NCI-H1048 (cell line): ENCODE data around the gene TCF3.
"Not testable (repeated sequence)": the region's sequence is repeated elsewhere in the genome, so short reads cannot be mapped to it uniquely, and the experiment has no call there.

ENCODE experiments used
- DNase-seq: peaks from one replicate; lab custom pipeline; 2025; lab: John Stamatoyannopoulos, UW

Gene TCF3

DNA sequence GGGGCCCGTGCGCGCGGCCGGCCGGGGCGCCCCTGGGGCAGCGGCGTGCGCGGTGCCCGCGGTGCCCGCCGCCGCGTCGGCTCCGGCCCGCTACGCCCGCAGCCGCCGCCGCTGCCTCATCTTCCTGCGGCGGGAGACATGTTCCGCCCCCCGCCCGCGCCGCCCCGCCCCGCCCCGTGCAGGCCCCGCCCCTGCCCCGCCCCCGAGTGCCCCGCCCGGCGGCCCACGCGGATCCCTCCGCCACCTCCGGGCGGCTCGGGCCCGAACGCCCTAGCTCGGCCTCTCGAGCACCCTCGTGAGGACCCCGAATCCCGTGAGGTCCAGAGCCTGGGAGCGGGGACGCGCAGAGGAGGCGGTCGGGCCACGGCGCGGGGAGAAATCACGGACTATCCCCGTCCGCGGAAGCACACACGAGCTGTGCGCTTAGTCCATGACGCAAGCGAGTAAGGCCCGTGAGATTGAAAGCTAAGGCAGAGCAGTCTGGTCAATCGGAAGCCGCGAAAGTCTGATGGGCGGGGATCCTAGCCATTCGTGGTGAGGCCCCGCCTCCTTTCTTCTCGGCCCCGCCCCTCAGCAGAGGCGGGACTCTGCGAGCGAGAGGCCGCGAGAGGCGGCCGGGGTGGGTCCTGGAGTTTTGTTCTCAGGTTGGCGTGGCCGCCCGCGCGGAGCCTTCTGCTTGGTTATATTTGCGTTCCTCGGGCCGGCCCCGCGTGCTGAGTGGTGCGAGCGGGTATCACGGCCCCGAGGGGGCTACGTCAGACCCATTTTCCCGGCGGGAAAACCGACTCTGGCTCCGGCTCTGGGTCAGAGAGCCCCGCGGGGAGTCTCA is at the start of gene TCF3:
Gene TCF3, minus strand, starts transcription at position 145 of the 829 bp plus-strand sequence. CDS start 2,367 bp downstream, outside the sequence.
- DNase-seq, result peak; percentile 97

DNA sequence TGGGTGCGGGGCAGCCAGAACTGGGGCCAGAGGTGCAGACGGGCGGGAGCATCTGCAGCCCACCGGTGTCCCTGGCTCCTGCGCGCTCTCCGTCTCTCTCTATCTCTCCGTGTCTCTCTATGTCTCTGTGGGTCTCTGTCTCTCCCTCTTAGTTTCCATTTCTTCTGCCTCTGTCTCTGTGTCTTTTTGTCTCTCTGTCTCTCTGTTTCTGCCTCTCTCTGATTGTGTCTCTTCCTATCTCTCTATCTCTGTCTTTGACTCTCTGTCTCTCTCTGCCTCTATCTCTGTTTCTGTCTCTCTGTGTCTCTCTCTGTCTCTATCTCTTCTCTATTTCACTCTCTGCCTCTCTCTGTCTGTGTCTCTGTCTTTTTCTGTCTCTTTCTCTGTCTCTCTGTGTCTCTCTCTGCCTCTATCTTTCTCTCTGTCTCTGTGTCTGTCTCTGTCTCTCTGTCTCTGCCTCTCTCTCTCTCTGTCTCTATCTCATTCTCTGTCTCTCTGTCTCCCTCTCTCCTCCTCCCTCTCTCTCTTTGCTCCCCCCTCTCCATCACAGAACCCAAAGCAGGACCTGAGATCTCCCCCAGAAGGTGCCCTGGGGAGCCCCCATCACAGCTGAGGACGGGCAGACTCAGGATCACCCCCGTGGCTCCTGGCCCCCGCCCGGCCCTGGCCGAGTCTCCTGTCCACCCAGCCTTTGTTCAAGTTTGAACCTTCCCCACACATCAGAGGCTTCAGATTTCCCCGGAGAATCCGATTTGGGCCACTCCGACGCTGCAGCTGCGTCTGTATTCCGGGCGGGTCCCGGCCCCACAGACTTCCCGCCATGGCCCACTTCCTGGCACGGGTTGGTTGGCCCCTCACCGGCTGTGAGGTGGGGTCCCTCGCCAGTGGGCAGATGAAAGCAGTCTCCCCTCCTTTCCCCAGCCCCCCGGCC is 48.6 kb upstream of the TCF3 start:
- DNase-seq, result no peak

DNA sequence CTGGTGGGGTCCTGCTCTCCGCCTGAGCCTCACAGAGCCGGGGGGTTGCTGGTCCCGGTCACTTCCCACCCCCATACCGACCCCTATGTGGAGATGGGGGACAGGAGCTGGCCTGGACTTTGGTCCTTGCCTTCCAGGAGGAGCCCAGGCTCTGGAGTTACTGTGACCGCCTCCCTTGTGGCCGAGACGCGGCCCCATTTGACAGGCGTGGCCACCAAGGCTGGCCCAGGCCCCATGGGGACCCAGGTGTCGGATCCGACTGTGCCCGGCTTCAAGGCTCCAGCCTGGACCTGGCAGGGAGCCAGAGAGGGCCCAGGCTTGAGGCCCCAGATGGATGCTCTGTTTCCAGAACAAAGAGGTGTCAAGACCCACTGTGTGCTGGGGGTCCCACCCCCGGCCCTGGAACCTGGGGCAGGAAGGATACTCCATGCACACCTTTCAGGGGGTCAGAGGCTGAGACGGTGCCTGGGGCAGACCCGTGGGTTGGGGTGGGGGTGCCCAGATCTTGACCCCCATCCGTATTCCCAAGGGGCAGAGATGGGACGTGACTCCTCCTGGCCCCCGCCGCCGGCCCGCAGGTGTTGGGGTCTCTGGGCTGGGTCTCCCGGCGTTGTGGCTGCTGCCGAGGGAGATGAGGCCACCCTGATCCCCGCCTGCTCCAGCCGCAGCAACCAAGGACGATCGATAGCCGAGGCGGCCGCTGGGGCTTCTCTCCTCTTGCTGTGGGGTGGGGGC is 47.8 kb upstream of the TCF3 start:
- DNase-seq, result no peak

DNA sequence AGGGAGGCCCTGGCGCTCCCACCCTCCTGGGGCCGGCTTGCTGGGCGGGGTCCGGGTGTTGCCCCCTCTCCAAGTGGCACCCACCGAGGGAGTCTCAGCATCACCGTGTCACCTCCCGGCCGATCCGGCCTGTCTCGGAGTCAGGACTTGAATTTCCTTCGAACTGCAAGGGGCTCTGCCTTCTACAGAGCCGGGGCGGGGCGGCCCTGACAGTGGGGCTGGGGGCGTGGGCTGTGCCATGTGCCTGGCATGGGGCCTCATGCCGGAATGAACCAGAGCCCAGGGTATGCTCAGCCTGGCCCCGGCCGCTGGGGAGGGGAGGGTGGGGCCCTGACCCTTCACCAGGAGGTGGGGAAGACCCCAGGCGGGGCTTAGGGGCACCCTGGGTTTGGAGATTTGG is 47.0 kb upstream of the TCF3 start:
- no peak for DNase-seq

DNA sequence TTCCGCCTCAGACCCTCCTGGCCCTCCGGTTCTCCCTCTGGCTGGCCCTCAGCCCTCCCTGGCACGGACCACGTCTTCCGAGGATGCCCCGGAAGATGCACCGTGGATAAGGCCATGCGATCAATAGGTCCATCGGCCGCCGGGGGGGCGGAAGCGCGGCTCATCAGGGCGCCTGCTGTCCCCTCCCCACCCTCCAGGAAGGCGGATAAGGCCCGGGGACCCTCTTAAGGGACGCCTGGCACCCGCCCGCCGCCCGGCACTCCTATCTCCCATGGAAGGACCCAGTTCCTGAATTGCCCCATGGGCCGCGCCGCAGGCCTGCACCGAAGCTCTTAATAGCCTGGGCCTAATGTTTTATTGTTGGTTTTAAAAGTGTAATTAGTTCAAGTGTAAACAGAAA is 46.2 kb upstream of the TCF3 start:
- DNase-seq, result no peak

DNA sequence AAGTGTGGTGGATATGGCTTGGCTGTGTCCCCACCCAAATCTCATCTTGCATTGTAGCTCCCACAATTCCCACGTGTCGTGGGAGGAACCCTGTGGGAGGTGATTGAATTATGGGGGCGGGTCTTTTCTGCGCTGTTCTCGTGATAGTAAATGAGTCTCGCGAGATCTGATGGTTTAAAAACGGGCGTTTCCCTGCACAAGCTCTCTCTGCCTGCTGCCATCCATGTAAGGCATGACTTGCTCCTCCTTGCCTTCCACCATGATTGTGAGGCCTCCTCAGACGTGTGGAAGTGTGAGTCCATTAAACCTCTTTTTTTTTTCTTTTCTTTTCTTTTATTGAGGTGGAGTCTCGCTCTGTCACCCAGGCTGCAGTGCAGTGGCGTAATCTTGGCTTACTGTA is 43.1 kb upstream of the TCF3 start:
- not testable (repeated sequence) for DNase-seq

DNA sequence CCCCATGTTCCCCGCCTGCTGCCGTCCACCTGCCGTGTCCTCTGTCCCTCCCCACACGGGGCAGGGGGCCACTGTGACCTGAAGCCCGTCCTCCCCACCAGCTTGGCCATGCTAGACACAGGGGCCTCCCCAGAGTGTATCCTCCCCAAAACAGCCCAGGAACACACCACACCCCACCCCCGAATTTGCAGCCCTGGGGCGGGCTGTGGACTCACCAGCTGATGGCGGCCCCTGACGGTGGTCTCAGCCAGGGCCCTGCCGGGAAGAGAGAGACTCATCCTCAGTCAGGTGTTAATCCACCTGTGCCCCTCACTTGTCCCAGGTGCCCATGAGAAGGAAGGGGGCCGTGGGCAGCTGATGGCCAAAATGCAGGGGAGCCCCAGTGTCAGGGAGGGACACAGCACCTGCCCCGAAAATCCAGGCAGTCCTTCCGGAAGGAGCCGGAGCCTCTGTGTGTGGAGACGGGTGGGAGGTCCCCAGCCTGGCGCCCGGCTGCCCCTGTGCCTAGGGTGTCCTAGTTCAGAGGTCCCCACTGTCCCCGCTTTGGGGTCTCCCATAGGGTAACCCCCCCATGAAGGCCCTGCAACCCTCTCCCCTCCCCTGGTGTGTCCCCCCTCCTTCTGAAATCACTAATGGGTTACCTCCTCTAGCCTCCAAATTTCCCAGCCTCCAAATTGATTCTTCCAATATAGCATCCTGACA is 39.3 kb upstream of the TCF3 start:
- DNase-seq, result no peak

DNA sequence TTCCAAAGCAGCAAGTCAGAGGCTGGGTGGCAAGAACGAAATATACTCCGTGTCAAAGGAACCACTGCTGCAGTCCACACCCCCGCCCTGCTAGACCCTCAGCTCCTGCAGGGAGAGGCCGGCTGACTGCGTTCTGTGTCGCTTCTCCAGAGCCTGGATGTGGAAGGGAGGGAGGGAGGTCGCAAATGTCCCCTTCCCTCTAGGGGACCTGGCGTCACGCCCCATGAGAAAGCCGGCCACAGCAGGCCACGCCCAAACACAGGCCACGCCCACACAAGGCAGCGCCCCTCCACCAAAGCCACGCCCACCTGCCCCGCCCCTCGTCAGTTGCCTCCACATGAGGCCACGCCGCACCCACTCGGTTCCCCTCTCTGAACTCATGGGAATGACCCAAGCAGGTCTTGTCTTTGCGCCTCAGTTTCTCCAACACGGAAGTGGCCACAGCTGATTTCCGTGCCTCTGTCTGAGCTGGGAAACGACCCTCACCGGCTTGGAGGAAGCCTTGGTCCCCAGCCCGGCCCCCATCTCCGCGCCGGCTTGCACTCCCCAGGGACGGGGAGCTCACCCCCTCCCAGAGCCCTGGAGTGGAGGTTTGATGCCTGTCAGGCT is 38.4 kb upstream of the TCF3 start:
- DNase-seq, result no peak

DNA sequence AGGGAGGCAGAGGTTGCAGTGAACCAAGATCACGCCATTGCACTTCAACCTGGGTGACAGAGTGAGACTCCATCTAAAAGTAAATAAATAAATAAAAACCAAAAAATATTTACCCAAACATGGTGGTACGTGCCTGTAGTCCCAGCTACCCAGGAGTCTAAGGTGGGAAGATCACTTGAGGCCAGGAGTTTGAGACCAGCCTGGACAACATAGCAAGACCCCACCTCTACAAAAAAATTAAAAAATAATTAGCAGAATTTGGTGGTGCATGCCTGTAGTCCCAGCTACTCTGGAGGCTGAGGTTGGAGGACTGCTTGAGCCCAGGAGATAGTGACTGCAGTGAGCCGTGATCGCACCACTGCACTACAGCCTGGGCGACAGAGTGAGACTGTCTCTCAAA is 33.4 kb upstream of the TCF3 start:
- not testable (repeated sequence) for DNase-seq

DNA sequence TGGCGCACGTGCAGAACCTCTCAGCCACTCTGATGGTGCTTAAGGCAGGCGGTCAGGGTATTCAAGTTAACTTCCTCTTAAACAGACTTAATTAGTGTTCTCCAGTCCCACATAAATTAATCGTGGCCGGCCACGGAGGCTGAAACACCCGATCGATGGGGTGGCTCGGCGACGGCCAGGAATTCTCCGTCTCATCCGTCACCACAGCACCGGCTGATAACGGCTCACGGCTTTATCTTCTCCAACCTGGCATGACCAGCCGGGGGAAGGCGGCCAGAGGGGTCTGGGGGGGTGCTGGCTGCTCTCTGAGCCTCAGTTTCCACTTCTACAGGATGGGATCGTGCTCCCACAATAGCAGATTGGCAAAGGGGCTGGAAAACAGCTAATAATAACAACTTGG is 32.6 kb upstream of the TCF3 start:
- no peak for DNase-seq

DNA sequence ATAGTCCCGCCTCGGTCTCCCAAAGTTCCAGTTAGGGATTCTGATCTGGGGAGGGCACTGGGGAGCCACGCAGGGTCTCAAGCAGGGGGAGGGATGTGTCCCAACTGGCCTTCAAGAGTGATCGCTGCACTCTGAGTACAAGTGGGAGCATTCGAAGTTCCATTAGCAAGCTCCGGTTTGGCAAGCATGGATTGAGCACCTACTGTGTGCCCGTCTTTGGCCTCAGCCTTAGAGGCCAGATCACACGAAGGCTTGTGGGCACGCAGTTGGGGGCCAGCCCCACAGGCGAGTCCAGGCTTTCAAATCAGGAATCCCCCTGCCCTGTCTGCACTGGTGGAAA is 32.1 kb upstream of the TCF3 start:
- no peak for DNase-seq

DNA sequence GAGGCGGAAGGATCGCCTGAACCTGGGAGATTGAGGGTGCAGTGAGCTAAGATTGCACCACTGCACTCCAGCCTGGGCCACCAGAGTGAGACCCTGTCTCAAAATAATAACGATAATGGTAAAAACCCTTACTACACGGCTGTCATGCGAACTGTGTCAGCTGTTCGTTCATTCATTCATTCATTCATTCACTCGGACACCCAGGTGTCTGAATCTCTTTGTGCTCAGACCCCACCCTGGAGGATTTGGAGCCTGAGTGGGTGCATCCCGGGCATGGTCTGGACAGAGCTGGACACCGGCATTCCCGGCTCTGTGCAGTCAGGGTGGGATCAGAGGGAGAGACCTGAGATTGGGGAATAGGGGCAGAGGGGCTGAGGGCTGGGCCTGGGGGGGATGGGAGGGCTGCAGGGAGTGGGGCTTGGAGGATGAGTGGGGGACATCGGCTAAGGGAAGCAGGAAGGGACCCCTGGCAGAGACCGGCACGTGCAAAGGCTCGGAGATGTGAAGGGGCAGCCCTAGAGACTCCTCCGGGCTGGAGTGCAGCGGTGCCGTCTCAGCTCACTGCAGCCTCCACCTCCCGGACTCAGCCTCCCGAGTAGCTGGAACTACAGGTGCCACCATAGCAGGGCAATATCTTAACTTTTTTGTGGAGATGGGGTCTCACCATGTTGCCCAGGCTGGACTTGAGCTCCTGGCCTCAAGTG is 31.6 kb upstream of the TCF3 start:
- DNase-seq, result no peak

DNA sequence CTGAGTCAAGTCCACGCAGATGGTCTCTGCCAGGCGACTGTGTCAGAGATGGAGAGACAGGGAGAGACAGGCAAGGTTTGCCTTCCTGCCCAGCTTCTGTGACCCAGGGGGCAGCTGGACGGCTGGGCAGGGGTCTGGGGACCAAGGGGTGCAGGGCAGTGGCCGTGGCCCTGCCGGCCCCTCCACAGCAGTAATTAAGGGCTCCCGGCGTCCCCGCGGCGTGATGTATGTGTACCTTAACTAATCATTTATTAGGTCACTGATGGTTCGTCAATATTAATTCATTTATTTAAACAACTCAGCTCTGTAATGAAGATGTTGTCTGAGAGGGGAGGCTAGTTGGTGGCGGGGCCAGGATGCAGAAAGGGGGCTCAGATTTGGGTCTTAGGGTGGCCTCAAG is 28.6 kb upstream of the TCF3 start:
- no peak for DNase-seq

DNA sequence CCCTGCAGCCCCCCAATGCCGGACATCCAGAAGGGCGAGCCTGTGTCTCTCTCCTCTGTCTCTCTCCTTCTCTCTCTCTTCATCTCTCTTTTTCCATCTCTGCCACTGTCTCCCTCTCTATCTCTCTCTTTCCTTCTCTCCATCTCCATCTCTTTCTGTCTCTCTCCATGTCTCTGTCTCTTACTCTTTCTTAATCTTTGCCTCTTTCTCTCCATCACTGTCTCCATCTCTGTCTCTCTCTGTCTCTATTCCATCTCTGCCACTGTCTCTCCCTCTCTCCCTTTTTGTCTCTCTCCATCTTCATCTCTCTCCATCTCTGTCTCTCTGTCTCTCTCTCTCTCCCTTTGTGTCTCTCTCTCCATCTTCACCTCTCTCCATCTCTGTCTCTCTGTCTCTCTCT is 25.7 kb upstream of the TCF3 start:
- no peak for DNase-seq

DNA sequence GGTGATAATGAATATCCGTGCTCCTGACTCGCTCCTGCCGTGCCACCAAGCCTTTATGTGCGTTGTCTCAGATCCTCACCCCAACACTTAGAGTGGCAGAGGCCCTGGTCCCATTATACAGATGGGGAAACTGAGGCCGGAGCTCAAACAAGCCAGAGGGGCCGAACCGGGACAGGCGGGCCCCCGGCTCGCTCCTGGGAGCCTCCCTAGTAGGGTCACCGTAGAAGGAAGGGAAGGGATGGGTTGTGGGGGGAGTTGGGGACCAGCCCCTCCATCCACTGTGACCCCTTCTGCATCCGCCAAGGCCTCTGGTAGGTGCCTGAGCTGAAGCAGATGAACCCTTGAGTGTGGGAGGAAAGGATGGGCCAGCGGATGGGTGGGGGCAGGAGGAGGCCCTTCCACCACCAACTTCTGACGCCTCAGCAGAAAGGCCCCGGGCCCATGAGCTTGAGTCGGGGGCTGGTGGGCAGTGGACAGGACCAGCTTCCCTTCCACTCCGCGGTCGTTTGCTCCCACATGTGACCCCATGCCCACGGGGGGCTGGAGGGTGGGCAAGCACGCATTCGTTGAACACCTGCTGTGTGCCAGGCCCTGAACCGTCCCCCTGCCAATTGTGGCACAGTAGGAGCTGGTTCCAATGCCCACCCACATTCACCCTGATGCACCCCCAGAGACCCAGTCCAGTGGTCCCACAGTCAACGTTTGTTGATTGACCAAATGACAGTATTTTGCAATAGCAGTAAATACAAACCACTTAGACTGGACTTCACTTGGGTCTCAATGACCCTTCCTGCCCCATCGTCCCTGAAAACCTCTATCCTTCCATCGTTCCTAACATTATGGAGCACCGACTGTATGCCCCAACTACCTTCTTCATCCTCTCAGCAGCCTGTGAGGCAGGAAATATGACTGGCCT is 24.2 kb upstream of the TCF3 start:
- DNase-seq, result no peak

DNA sequence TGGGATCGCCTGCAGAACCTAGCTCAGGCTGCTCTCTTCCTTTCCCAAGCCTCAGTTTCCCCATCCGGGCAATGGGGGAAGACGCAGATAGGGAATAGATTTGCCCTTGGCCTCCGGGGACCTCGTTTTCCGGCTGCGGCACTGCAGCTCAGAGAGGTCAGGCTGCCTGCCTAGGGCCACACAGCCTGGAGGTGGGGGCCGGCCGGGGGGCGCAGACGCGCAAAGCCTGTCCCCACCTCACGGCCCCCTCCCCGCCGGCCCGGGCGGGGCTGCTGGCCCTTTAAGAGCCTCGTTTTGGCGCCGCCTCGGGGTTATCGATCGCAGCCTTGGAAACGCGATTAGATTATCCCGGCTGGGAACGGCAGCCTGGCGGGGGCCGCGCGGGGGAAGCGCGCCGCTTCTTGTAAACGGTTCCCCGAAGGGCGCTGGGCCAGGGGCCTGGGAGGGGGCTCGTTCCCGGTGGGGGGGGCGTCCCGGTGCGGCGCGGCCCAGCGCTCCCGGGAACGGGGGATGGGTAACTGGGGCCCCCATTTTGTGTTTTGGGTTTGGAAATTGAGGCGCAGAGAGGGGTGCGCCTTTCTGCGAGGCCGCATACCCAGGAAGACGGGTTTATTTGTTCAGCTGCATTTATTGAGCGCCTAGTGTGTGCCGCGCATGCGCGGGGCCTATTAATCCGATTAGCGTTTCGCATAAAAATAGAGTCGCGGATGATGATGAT is 23.4 kb upstream of the TCF3 start:
- no peak for DNase-seq

DNA sequence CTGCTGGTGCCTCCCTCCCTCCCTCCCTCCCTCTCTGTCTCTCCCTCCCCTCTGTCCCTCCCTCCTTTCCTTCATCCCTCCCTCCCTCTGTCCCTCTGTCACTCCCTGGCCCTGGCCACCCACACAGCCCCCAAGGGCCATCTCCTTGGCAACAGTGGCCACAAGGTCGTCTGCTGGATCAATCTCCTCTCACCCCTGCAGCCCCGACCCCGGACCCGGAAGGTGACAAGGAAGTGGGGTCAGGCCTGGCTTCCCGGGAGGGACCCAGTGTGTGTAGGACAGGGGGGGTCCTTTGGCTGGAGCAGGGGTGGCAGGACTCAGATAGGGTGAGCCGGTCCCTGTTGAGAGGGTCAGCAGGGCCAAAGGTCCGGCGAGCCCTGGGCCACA is 21.9 kb upstream of the TCF3 start:
- DNase-seq, result no peak

DNA sequence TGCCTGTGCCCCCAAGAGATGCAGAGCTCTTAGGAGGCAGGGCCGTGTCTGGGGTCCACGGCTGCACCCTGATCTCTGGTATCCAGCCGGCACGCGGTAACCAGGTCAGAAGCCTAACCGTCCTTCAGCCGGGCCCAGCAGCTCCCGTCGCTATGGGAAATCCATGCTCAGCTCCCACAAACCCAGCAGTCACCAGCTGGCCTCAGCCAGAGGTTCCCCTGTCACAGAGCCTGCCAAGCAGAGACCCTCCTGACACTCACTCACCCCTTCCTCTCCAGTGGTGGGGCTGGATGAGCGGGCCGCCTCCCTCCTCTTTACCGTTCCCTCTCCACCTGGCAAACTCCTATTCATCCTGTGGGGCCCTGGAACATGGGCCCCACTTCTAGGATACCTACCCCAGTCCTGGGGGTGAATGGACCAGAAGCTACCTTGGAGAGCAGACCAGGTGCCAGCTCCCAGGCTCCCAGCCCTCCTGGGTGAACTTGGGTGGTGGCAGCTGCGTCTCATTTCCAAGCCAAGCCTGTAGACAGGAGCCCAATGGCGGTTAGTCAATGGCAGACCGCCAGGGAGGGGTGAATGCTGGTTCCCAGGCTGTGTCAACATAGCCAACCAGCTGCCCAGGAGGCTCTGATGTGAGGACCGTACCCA is 21.4 kb upstream of the TCF3 start:
- no peak for DNase-seq
